IPS-18c (cell line): ENCODE measurements around the gene ENO2.

ENCODE experiments used
- H3K4me3 ChIP-seq: 2 replicates; pipeline ENCODE4 v1.7.0; 2013; ENCODE audit warnings: low read depth, mild to moderate bottlenecking, low read length, moderate library complexity; ENCODE audit not compliant: insufficient read depth
- H3K9me3 ChIP-seq: one replicate; pipeline ENCODE4 v1.6.1; 2013; ENCODE audit warnings: mild to moderate bottlenecking, low read length, moderate library complexity; ENCODE audit not compliant: control insufficient read depth, insufficient read depth

Gene ENO2

DNA sequence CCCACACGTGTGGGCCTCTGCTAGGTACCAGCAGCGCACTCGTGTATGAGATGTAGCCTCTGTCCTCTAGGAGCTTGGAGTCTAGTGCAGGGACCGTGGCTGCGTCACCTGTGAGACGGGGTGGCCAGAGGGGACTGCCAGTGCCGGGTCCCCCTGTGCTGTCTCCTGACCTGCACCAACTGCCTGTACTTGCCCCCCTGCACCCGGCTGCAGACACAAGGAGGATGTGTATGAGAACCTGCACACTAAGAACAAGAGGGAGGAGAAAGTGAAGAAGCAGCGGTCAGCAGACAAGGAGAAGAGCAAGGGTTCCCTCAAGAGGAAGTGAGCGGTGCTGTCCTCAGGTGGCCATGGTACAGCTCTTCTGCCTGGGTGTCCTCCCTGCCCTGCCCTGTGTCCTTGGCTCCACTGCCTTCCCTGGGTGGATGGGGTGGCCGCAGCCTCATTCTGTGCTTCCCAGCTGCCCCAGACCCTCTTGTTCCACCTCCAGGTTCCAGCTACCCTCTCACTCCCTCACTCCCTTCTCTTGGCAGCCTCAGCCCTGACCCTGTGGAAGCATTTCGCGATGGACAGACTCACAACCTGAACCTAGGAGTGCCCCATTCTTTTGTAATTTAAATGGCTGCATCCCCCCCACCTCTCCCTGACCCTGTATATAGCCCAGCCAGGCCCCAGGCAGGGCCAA lies 46.4 kb downstream of the ENO2 start:
- H3K4me3 ChIP-seq = peak overlapping the region; percentile 25; the same call in 1 of the 2 replicates

DNA sequence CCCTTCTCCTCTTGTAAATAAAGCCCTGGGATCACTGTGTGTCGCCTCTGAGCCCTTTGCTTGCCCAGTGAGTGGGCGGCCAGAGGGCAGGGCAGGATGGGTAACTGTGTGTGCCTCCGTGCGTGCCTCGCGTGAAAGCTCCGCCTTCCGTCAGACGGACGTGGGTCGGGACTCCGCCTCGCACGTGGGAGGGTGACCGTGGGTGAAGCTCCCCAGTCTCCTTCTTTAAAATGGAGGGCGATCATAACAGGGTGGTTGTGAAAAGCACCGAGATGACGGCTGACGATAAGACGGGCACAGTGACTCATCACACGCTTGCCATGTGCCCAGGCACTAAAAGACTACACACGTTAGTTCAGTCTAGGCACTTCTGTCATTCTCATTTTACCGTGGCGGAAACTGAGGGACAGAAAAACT lies 46.9 kb downstream of the ENO2 start:
- peaks cover 2% of the 10 kb centered on the region for H3K9me3 ChIP-seq
- peak overlapping the region; percentile 25; the same call in 1 of the 2 replicates for H3K4me3 ChIP-seq

More for the DNA sequence above, 46.4 kb downstream of the ENO2 start:
- peaks cover 2% of the 10 kb centered on the region for H3K9me3 ChIP-seq

DNA sequence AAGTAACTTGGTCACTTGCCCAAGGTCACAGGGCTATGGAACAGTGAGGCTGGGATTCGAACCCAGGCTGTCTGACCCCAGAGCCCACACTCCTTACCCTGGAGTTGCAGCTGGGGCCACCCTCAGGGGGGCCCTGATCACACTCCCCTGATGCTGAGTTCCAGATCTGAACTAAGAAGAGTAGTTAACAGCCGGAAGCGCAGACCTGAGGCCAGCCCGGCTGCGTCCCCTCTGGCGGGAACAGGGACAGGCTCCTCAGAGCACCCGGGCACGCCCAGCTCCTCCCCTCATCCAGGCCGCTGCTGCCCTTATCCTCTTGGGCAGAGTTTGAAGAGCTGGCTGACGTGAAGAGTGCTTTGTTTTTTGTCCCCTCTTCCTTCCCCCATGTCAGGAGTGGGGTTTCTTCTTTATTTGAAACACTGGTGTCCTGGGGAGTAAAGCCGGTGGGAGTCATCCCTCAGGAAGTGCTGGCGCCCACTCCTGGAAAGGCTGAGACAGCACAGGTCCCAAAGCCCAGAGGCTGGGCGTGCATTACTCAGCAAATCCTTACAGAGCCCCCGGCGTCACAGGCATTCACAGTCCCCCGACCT lies 47.4 kb downstream of the ENO2 start:
- H3K4me3 ChIP-seq = peak overlapping the region; percentile 81

DNA sequence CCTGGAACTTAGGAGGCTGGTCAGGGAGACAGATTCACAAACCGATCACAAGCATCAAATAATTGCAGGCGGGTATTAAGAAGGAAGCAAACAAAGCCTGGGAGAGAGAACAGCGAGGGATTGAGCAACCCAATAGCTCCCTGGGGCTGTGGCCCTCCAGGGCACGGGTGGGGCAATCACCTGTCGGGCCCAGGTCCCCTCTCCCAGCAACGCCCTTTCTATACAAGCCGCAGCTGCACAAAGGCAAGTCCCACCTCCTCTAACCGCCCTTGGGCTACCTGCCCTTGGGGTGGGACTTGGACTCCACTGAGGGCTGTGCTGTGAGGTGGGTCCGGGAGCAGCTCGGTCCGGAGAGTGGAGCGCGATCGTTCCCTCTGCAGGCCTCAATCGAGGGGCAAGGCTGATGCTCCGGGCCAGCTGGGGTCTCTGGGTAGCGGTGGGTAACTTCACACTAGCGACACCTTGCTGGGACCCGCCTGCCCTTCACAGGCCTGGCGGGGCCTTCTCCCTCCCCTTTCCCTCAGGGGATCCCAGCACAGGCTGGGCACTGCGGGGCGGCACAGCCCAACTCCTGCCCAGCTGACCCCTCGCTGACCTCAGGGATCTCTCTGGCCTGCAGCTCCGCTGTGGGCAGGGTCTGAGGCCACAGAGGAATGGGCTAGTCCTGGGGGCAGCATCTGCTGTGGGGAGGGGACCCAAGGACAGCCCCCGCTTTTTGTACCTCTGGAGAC lies 48.1 kb downstream of the ENO2 start:
- H3K9me3 ChIP-seq = peaks cover 2% of the 10 kb centered on the region
- H3K4me3 ChIP-seq = peak overlapping the region; percentile 81

More for the DNA sequence above, 47.4 kb downstream of the ENO2 start:
- H3K9me3 ChIP-seq = peaks cover 2% of the 10 kb centered on the region

DNA sequence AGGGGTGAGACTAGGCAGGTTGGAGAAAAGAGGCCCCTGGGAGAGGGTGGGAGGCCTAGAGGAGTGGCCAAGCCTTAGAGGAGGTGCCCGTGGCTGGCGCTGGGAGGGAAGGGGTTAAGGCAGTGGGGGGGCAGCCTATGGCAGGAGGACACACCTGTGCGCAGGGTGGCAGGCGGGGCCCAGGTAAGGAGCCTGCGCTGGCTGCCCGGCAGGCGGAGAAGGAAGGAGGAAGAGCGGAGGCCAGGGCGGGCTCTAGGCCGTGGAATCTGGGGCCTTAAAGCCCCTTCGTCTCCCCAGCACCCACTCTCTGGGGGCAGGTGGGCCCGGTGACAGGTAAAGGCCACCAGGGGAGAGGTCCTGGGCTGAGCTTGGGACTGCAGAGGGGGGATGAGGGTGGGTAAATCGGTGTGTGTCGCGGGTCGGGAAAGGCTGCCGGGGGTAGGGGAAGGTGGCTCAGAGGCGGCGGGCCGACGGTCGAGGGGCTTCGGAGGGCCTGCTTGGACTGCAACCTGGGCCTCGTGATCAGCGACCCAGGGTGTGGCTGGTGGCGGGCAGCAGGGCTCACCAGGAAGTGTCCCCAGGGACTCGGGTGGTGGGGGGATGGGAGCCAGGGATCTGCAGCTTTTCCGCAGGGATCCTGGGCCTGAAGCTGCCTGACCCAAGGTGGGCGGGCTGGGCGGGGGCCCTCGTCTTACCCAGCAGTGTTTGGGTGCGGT lies 48.8 kb downstream of the ENO2 start:
- peak overlapping the region; percentile 81 for H3K4me3 ChIP-seq
- peaks cover 2% of the 10 kb centered on the region for H3K9me3 ChIP-seq

DNA sequence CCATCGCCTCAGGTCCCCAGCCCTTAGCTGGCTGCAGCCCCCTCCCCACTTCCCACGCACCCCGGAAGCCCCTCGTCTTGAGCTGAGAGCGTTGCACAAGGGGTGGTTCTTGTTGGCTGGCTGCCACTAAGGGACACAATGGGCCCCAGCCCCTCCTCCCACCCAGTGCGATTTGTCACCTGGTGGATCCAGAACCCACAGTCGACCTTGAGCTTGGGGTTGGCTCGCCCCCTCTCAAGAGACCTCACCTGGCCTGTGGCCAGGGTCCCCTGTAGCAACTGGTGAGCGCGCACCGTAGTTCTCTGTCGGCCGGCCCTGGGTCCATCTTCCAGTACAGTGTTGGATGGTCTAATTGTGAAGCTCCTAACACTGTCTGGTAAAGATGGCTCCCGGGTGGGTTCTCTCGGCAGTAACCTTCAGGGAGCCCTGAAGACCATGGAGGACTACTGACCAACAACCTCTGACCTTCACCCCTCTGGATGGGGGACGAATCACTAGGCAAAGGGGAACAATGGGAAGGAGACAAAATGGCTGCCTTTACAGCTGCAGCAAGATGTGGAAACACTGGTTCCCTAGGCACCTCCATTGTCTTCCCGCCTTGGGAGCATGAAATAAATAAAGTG lies 49.5 kb downstream of the ENO2 start:
- peak overlapping the region; percentile 81 for H3K4me3 ChIP-seq
- peaks cover 2% of the 10 kb centered on the region for H3K9me3 ChIP-seq

DNA sequence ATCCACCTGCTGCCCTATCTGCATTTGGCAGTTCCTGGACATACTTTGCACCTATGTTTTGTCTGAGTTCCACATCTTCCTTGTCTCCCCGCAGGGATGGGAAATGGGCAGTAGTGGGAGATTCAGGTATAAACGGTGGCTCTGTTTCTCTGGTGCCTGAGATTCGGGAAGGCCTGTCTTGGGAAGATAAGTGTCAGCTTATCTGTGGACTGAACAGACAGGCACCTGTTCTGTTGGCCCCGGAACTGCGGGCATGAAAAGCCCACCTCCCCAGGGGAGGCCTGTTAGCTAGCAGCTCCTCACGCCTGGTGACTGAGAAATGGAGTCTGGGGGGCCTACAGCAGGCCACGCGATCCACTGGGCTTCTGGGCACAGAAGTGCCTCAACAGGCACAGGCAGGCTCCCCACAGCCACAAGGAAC lies 50.2 kb downstream of the ENO2 start:
- no peak overlapping the region for H3K4me3 ChIP-seq
- peaks cover 2% of the 10 kb centered on the region for H3K9me3 ChIP-seq

DNA sequence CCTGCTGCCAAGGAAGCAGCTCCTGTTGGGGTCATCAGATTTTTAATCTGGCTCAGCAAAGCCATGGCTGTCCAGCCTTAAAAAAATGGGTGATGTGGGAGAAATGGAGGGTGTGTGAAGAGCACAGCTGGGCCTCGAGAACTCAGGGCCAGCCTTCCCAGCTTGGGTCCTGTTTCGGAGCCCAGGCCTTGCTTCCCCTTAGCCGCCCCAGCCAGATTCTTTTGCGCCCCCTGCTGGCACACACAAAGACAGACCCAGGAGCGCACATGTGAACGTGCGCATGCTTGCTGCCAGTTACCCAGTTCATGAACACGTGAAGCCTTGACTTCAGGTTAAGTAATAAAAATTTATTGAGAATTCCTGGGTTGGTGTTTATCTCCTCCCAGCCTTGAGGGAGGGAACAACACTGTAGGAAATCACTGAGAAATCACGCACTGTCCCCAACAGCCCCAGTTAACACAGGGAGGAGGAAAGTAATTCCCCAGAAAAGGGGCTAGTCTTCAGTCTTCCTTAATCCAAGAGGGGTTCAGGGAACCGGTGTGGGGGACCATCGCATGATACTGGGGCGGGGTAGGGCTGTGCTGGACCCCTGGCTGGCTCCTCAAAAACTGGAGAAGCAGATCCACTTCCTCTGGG lies 50.8 kb downstream of the ENO2 start:
- H3K9me3 ChIP-seq = peaks cover 2% of the 10 kb centered on the region
- no peak overlapping the region for H3K4me3 ChIP-seq

DNA sequence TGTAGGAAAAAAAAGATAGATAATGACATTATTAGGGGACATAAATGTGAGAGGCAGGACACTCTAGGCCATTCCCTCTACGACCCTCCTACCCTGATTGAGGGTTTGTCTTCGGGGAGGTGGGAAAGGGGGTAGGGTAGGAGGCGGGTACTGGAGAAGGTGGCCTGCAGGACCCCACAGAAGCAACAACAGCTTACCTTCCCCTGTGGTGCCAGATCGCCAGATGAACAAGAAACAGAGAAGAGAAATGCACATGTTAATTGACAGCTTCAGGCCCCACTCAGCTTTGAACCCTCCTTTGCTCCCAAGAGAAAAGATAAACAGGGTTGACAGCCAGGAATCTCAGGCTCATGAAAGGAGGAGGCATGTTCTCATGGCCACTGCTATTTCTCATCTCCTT lies 51.3 kb downstream of the ENO2 start:
- no peak overlapping the region for H3K4me3 ChIP-seq

DNA sequence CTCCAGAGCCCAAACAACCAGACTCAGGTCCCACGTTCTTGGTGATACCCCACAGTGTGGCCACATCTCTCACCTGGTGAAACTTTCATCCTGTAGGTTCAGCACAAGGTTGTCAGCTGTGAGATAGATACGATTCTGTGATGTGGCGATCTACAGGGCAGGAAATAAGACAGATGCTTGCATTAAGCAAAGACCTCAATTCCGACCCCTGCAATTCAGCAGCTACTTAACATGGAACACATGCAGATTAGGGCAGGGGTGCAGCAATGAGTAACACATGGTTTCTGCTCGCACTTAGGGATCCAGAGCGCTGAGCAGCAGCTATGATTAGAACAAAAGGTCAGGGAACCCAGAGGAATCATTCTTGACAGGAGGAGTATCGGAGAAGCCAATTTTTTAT lies 52.0 kb downstream of the ENO2 start:
- H3K9me3 ChIP-seq = no peaks in the 10 kb centered on the region
- H3K4me3 ChIP-seq = no peak overlapping the region

More for the DNA sequence above, 51.3 kb downstream of the ENO2 start:
- no peaks in the 10 kb centered on the region for H3K9me3 ChIP-seq

DNA sequence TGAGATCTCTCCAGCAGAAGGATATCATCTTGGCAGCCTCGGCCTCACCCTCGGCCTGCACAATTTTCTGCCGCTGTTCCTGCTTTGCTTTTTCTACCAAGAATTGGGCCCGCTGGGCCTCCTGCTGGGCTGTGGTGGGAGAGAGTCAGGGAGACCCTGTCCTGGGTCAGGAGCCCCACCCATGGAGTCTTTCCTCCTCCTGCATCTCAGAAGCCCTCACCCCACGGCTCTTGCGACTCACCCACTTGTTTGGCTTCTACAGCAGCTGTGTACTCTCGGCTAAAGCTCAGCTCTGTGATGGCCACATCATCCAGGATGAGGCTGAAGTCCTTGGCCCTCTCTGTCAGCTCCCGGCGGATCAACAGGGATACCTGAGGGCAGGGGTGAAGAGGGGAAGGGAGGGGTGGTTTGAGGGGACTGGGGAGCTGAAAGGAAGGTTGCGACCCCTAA lies 53.3 kb downstream of the ENO2 start:
- Histone ChIP-seq H3K4me3 (no peak overlapping the region), H3K9me3 (no peaks in the 10 kb centered on the region)

DNA sequence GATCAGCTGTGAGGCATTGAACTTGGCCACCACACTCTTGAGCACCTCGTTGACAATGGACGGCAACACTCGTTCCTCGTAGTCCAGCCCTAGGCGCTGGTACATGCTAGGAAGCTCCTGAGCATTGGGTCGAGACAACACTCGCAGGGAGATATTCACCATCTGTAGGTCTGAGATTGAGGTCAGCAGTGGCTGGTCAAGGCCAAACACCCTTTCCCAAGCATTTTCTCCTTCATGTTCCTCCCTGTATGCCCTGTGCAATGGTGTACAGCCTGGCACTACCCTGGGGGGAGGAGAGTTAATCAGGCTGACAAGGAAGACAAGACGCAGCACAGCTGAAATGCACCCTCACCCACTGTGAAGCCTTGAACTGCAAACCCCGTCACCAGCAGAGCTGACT lies 54.0 kb downstream of the ENO2 start:
- H3K4me3 ChIP-seq = no peak overlapping the region
- no peaks in the 10 kb centered on the region for H3K9me3 ChIP-seq

DNA sequence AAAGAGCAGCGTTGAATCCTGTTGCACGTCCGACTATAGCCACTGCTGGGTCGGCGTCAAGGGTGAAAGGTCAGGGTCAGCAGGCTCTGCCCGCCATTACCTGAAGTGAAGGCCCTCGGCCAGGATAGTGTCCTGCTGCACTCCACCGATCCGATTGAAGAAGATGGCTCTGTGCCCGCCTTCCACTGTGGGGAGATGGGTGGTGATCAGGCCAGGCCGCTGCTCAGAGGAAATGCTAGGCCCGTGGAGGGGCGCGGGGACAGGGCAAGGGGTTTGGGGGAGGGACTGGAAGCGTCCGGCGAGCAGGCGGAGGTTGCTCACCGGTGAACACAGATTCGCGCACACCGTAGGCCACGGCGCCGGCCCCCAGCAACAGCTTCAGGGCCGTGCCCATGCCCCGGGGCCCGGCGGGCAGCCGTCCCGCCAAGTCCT lies 55.7 kb downstream of the ENO2 start:
- H3K4me3 ChIP-seq = peak overlapping the region; percentile 96
- H3K9me3 ChIP-seq = no peaks in the 10 kb centered on the region
